Measurements from ENCODE around the gene FILIP1L.
"Not testable (repeated sequence)": the region's sequence is repeated elsewhere in the genome, so short reads cannot be mapped to it uniquely, and the experiment has no call there.

Gene FILIP1L

GRCh38 chr3:100098784-100099070, 15.6 kb downstream of the FILIP1L start:
- H3K4me3 ChIP-seq (ENCODE audit: low read length, poor library complexity, severe bottlenecking) = no peak overlapping the region
- H3K4me1 ChIP-seq (ENCODE audit: insufficient read depth, low read length, poor library complexity, severe bottlenecking) = peaks cover 1% of the 10 kb centered on the region
- H3K9me3 ChIP-seq (ENCODE audit: insufficient read depth, low read depth, low read length) = no peaks in the 10 kb centered on the region
- no peak overlapping the region for H3K9ac ChIP-seq (ENCODE audit: low read depth, low read length, poor library complexity, severe bottlenecking)
- no peak overlapping the region for H2AFZ ChIP-seq (ENCODE audit: low read length)
- H3K36me3 ChIP-seq (ENCODE audit: insufficient read depth, low read length) = no peaks in the 10 kb centered on the region
- H3K27me3 ChIP-seq (ENCODE audit: insufficient read depth, low read length, poor library complexity, severe bottlenecking) = no peaks in the 10 kb centered on the region
- H3K4me2 ChIP-seq (ENCODE audit: low read depth, low read length, poor library complexity, severe bottlenecking) = no peak overlapping the region
- no peaks in the 10 kb centered on the region for H4K20me1 ChIP-seq (ENCODE audit: insufficient read depth, low read length, poor library complexity, severe bottlenecking)
- no peaks in the 10 kb centered on the region for H3K79me2 ChIP-seq (ENCODE audit: insufficient read depth, low read length)
- H3F3A ChIP-seq (ENCODE audit: low read depth) = no peaks in the 10 kb centered on the region
- TF ChIP-seq CTCF (conservative IDR thresholded peaks at IDR 0.05; ENCODE audit: low read length) = no peak
- no peak for TF ChIP-seq EZH2phosphoT487 (IDR thresholded peaks at IDR 0.05; ENCODE audit: borderline replicate concordance)
- no peaks in the 10 kb centered on the region for H3K9me2 ChIP-seq (replicated peaks; ENCODE audit: low read depth, low read length)

GRCh38 chr3:100097919-100098783, 16.1 kb downstream of the FILIP1L start:
- H3K9ac ChIP-seq (ENCODE audit: low read depth, low read length, poor library complexity, severe bottlenecking) = no peak overlapping the region
- no peak overlapping the region for H2AFZ ChIP-seq (ENCODE audit: low read length)
- no peaks in the 10 kb centered on the region for H3K79me2 ChIP-seq (ENCODE audit: insufficient read depth, low read length)
- H3K9me3 ChIP-seq (ENCODE audit: insufficient read depth, low read depth, low read length) = no peaks in the 10 kb centered on the region
- H3K4me1 ChIP-seq (ENCODE audit: insufficient read depth, low read length, poor library complexity, severe bottlenecking) = no peaks in the 10 kb centered on the region
- H3K4me3 ChIP-seq (ENCODE audit: low read length, poor library complexity, severe bottlenecking) = no peak overlapping the region
- no peaks in the 10 kb centered on the region for H3F3A ChIP-seq (ENCODE audit: low read depth)
- H3K4me2 ChIP-seq (ENCODE audit: low read depth, low read length, poor library complexity, severe bottlenecking) = no peak overlapping the region
- H3K36me3 ChIP-seq (ENCODE audit: insufficient read depth, low read length) = no peaks in the 10 kb centered on the region
- TF ChIP-seq CTCF (conservative IDR thresholded peaks at IDR 0.05; ENCODE audit: low read length) (no peak), EZH2phosphoT487 (IDR thresholded peaks at IDR 0.05; ENCODE audit: borderline replicate concordance) (no peak)
- H4K20me1 ChIP-seq (ENCODE audit: insufficient read depth, low read length, poor library complexity, severe bottlenecking) = no peaks in the 10 kb centered on the region
- no peaks in the 10 kb centered on the region for H3K9me2 ChIP-seq (replicated peaks; ENCODE audit: low read depth, low read length)
- H3K27me3 ChIP-seq (ENCODE audit: insufficient read depth, low read length, poor library complexity, severe bottlenecking) = no peaks in the 10 kb centered on the region

GRCh38 chr3:100096866-100097265, 17.4 kb downstream of the FILIP1L start:
- Histone ChIP-seq H3K4me3 (ENCODE audit: low read length, poor library complexity, severe bottlenecking) (no peak overlapping the region), H3K4me2 (ENCODE audit: low read depth, low read length, poor library complexity, severe bottlenecking) (no peak overlapping the region), H3K36me3 (ENCODE audit: insufficient read depth, low read length) (no peaks in the 10 kb centered on the region), H3K9me3 (ENCODE audit: insufficient read depth, low read depth, low read length) (no peaks in the 10 kb centered on the region), H3K9me2 (replicated peaks; ENCODE audit: low read depth, low read length) (no peaks in the 10 kb centered on the region), H3K9ac (ENCODE audit: low read depth, low read length, poor library complexity, severe bottlenecking) (no peak overlapping the region), H4K20me1 (ENCODE audit: insufficient read depth, low read length, poor library complexity, severe bottlenecking) (no peaks in the 10 kb centered on the region), H3F3A (ENCODE audit: low read depth) (no peaks in the 10 kb centered on the region), H2AFZ (ENCODE audit: low read length) (no peak overlapping the region), H3K4me1 (ENCODE audit: insufficient read depth, low read length, poor library complexity, severe bottlenecking) (no peaks in the 10 kb centered on the region), H3K79me2 (ENCODE audit: insufficient read depth, low read length) (no peaks in the 10 kb centered on the region), H3K27me3 (ENCODE audit: insufficient read depth, low read length, poor library complexity, severe bottlenecking) (no peaks in the 10 kb centered on the region)
- TF ChIP-seq EZH2phosphoT487 (IDR thresholded peaks at IDR 0.05; ENCODE audit: borderline replicate concordance) (no peak), CTCF (conservative IDR thresholded peaks at IDR 0.05; ENCODE audit: low read length) (no peak)

GRCh38 chr3:100096286-100096685, 18.0 kb downstream of the FILIP1L start:
- not testable (repeated sequence) for H3K79me2 ChIP-seq (ENCODE audit: insufficient read depth, low read length); H3K9me2 ChIP-seq (replicated peaks; ENCODE audit: low read depth, low read length); H3K36me3 ChIP-seq (ENCODE audit: insufficient read depth, low read length); H3K4me1 ChIP-seq (ENCODE audit: insufficient read depth, low read length, poor library complexity, severe bottlenecking); H4K20me1 ChIP-seq (ENCODE audit: insufficient read depth, low read length, poor library complexity, severe bottlenecking); H3K4me2 ChIP-seq (ENCODE audit: low read depth, low read length, poor library complexity, severe bottlenecking); H3F3A ChIP-seq (ENCODE audit: low read depth); H3K27me3 ChIP-seq (ENCODE audit: insufficient read depth, low read length, poor library complexity, severe bottlenecking); H3K9ac ChIP-seq (ENCODE audit: low read depth, low read length, poor library complexity, severe bottlenecking); H3K9me3 ChIP-seq (ENCODE audit: insufficient read depth, low read depth, low read length); H2AFZ ChIP-seq (ENCODE audit: low read length); H3K4me3 ChIP-seq (ENCODE audit: low read length, poor library complexity, severe bottlenecking)

All from Loucy (cell line).